Right atrium auricular region (tissue), 2 donors: ENCODE data around the gene ISL1. TPM values are rescaled to one million over a fixed set of nuclear protein-coding genes. Genes with fewer than 3 reads are reported as not detected.

Experiments
- DNase-seq: peaks from one replicate; pipeline ENCODE4 v3.0.0-alpha.2; 2019; ENCODE audit warnings: low spot score
- H3K27ac ChIP-seq, 2 donors: fragments of 200-600 bp; sonication (generic); 1 replicate in 1 of 2; 2 replicates in 1 of 2; pipeline ENCODE4 v1.5.1; 2016 to 2019
- H3K27me3 ChIP-seq, 2 donors: fragments of 200-600 bp; sonication (generic); one replicate each; pipeline versions ENCODE4 v1.5.1 to v1.6.0; 2017 to 2019
- H3K36me3 ChIP-seq: fragments of 200-600 bp; sonication (generic); one replicate; pipeline ENCODE4 v1.5.1; 2016
- H3K4me1 ChIP-seq, 2 donors: fragments of 200-600 bp; sonication (generic); one replicate each; pipeline versions ENCODE4 v1.5.1 to v1.6.0; 2017 to 2019
- H3K4me3 ChIP-seq, 2 donors: fragments of 200-600 bp; sonication (generic); 1 replicate in 1 of 2; 2 replicates in 1 of 2; pipeline ENCODE4 v1.5.1; 2017 to 2019; ENCODE audit warnings: mild to moderate bottlenecking in 1 of 2, moderate library complexity in 1 of 2
- H3K9me3 ChIP-seq, 2 donors: fragments of 200-600 bp; sonication (generic); one replicate each; pipeline ENCODE4 v1.5.1; 2019
- CTCF ChIP-seq, 2 donors: fragments of 200-600 bp; sonication (generic); IDR thresholded peaks; one replicate each; pipeline ENCODE4 v1.5.1; 2019; ENCODE audit warnings: antibody characterized with exemption in 2 of 2
- total RNA-seq, 2 donors: library from RNA; depleted of rRNA; stranded (reverse); fragments of >200 nt; gene quantifications; one replicate each; pipeline ENCODE4 v1.1.0, GENCODE V29; 2016

ISL1 gene
- total RNA-seq, 2 donors from 2014 or later, result not detected

GRCh38 chr5:51388488-51389287 lies 5.4 kb downstream of the ISL1 start:
- no peak for DNase-seq
- Histone ChIP-seq H3K4me1 (peaks cover 0 to 13% of the 10 kb centered on the region in 2 donors), H3K4me3 (no peak overlapping the region), H3K9me3 (no peaks in the 10 kb centered on the region), H3K36me3 (no peaks in the 10 kb centered on the region), H3K27ac (no peak overlapping the region), H3K27me3 (peaks cover 18 to 25% of the 10 kb centered on the region in 2 donors)
- no peak for TF ChIP-seq CTCF (IDR thresholded peaks at IDR 0.05)

DNA sequence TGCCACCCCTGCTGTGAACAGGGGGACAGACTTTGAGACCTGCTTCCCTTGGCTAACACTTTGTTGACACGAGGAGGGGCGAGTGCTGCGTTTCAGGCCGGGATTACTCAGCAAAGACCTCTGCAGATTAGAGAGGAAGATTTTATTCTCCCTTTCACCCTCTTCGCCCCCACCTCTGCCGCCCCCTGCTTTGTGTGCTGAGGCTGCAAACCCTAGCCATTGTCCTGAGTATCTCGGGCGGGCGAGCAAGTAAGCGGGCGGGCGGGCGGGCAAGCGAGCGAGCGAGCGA lies 6.0 kb downstream of the ISL1 start:
- H3K4me3 ChIP-seq, result peak overlapping the region in 1 of 2 donors; percentile 29
- no peak for TF ChIP-seq CTCF (IDR thresholded peaks at IDR 0.05)
- peaks cover 0 to 12% of the 10 kb centered on the region in 2 donors for H3K4me1 ChIP-seq
- DNase-seq, result no peak
- H3K27me3 ChIP-seq, result peaks cover 18 to 30% of the 10 kb centered on the region in 2 donors
- no peaks in the 10 kb centered on the region for H3K36me3 ChIP-seq
- H3K9me3 ChIP-seq, result no peaks in the 10 kb centered on the region
- H3K27ac ChIP-seq, result no peak overlapping the region

GRCh38 chr5:51389577-51390463 lies 6.6 kb downstream of the ISL1 start:
- peaks cover 0 to 12% of the 10 kb centered on the region in 2 donors for H3K4me1 ChIP-seq
- H3K27me3 ChIP-seq, result peaks cover 16 to 33% of the 10 kb centered on the region in 2 donors
- no peaks in the 10 kb centered on the region for H3K9me3 ChIP-seq
- peak overlapping the region in 1 of 2 donors; percentile 29 for H3K4me3 ChIP-seq
- no peak for DNase-seq
- no peak overlapping the region for H3K27ac ChIP-seq
- no peak for TF ChIP-seq CTCF (IDR thresholded peaks at IDR 0.05)
- H3K36me3 ChIP-seq, result no peaks in the 10 kb centered on the region

- H3K4me1 ChIP-seq, result peaks cover 0 to 12% of the 10 kb centered on the region in 2 donors
- no peaks in the 10 kb centered on the region for H3K36me3 ChIP-seq
- no peak overlapping the region for H3K27ac ChIP-seq
- H3K27me3 ChIP-seq, result peaks cover 11 to 31% of the 10 kb centered on the region in 2 donors
- TF ChIP-seq CTCF (IDR thresholded peaks at IDR 0.05), result no peak
- no peak overlapping the region for H3K4me3 ChIP-seq
- DNase-seq, result no peak
- H3K9me3 ChIP-seq, result no peaks in the 10 kb centered on the region
Observed at GRCh38 chr5:51391175-51391574, 7.9 kb downstream of the ISL1 start.

GRCh38 chr5:51392689-51393199 lies 9.5 kb downstream of the ISL1 start:
- Histone ChIP-seq H3K4me1 (peaks cover 0 to 7% of the 10 kb centered on the region in 2 donors), H3K27me3 (peaks cover 11 to 26% of the 10 kb centered on the region in 2 donors), H3K27ac (no peak overlapping the region), H3K9me3 (no peaks in the 10 kb centered on the region), H3K4me3 (no peak overlapping the region), H3K36me3 (no peaks in the 10 kb centered on the region)
- no peak for TF ChIP-seq CTCF (IDR thresholded peaks at IDR 0.05)
- DNase-seq, result no peak
